ENCODE data around the gene MR1. TPM values are rescaled to one million over a fixed set of nuclear protein-coding genes. Genes with fewer than 3 reads are reported as not detected.

The MR1 gene
- total and polyA plus RNA-seq, 12 donors, result 3.9 to 36.1 (median 26.1) TPM

- no peak overlapping the region for H3K4me3 ChIP-seq
- H3K4me1 ChIP-seq (replicated peaks in 1 of 2), result peaks cover 6 to 62% of the 10 kb centered on the region in 2 donors
- H3K9me3 ChIP-seq (replicated peaks in 1 of 3), result no peaks in the 10 kb centered on the region
- intact Hi-C loops (cut with DNase I), result no loop called here
- no peaks in the 10 kb centered on the region for H3K36me3 ChIP-seq (replicated peaks in 1 of 2)
- TF ChIP-seq CTCF (IDR thresholded peaks at IDR 0.05) (no peak), POLR2A (IDR thresholded peaks at IDR 0.05) (no peak)
- H3K27ac ChIP-seq, result peak overlapping the region in 2 of 5 donors; percentile 23 to 77
- DNase-seq, result no peak
- WGBS, 4 donors, result 55 to 89% (median 79%) methylated on average over 7 of the region's 7 CpGs
- no peaks in the 10 kb centered on the region for H3K27me3 ChIP-seq
These were observed 63.5 kb downstream of the MR1 start for GRCh38 chr1:181097242-181097641.

DNA sequence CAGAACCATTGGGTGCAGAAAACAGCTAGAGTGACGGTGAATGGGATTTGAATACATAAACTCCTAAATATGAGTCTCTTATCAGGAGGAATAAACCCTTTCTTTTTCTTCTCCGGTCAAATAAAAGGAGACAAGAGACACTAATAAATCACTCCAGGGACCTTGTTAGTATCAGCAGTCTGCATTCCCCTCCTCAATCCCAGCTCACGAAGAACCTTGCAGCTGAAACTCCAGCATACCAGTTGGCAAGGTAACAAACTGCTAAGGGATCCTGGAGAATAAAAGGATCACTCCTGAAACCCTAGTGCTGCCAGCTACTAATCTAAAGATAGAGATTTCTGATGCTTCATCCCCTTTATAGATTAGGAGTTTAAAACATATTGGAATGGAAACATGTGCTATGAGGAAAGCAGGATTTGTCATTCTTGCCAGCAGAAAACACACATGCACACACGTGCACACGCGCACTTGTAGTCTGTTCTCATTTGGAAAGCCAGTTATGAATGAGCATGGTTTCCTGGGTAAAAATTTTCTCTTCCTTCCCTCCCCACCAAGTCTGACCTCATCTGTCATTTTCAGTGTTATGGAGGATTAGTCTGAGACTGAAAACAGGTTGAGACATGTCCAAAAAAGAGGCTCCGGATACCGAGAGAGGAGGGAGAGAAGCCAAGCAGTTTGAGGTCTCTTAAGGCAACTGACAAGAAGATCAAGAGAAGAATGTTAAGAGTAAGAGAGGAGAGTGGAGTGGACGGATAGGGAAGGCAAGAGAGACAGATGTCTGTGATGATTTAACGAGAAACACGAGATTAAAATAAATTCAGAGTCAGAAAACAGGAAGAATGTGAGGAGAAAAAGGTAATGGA lies 65.6 kb downstream of the MR1 start:
- H3K27me3 ChIP-seq, result no peaks in the 10 kb centered on the region
- 16 to 28% (median 22%) methylated on average over 11 of the region's 11 CpGs for WGBS, 4 donors
- DNase-seq, result no peak
- no peak overlapping the region for H3K4me3 ChIP-seq
- intact Hi-C loops (cut with DNase I), result no loop called here
- no peaks in the 10 kb centered on the region for H3K36me3 ChIP-seq (replicated peaks in 1 of 2)
- no peak for TF ChIP-seq POLR2A (IDR thresholded peaks at IDR 0.05)
- TF ChIP-seq CTCF (IDR thresholded peaks at IDR 0.05), result no peak
- H3K27ac ChIP-seq, result peak overlapping the region in 3 of 5 donors; percentile 21 to 49 (median 30)
- no peaks in the 10 kb centered on the region for H3K9me3 ChIP-seq (replicated peaks in 1 of 3)
- peaks cover 9 to 77% of the 10 kb centered on the region in 2 donors for H3K4me1 ChIP-seq (replicated peaks in 1 of 2)

DNA sequence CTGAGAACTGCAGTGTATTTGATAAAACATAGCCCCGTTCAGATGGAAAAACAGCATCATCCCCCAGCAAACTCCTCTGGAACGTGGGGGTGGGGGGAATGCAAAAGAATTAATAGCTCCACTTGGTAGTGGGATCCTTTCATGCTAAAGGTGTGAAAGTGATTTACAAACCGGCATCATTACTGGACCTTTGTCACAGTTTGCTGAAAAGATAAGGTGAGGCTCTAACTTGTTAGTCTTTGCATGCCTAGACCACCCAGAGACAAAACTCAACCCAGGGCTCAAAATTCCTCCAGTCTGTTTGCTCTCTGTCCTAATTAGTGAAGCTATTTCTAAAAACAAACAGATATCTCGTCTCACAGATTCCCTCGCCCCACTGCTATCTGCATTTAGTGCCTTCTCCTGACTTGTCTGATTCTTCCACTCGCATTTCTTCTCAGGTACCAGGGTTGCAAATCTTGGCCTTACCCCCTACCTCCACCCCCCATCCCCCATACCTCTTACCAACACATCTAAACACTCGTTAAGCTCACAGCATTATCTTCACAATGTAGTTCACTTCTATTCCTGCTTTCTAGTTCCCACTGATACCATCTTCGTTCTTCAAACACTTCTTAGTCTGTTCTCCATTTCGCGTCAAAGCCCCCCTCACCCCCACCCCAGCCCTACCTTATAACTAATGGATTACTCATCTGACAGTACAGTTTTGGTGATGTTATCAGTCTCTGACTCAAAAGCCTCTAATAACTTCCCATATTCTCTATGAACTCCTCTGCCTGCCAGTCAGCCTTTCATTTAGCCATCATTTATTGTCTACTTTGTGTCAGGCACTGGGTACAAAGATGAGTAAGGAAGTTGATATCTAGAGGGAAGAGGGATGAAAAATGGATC lies 66.5 kb downstream of the MR1 start:
- no peak overlapping the region for H3K4me3 ChIP-seq
- TF ChIP-seq CTCF (IDR thresholded peaks at IDR 0.05) (no peak), POLR2A (IDR thresholded peaks at IDR 0.05) (no peak)
- no peaks in the 10 kb centered on the region for H3K36me3 ChIP-seq (replicated peaks in 1 of 2)
- H3K27ac ChIP-seq, result peak overlapping the region in 3 of 5 donors; percentile 21 to 49 (median 30)
- intact Hi-C loops (cut with DNase I), result no loop called here
- no peaks in the 10 kb centered on the region for H3K9me3 ChIP-seq (replicated peaks in 1 of 3)
- no peak for DNase-seq
- 57 to 66% (median 59%) methylated on average over 10 of the region's 10 CpGs for WGBS, 4 donors
- H3K4me1 ChIP-seq (replicated peaks in 1 of 2), result peaks cover 13 to 78% of the 10 kb centered on the region in 2 donors
- H3K27me3 ChIP-seq, result no peaks in the 10 kb centered on the region

- peak overlapping the region in 1 of 5 donors; percentile 30 for H3K27ac ChIP-seq
- intact Hi-C loops (cut with DNase I), result no loop called here
- no peak for DNase-seq
- H3K9me3 ChIP-seq (replicated peaks in 1 of 3), result no peaks in the 10 kb centered on the region
- no peak overlapping the region for H3K4me3 ChIP-seq
- H3K36me3 ChIP-seq (replicated peaks in 1 of 2), result no peaks in the 10 kb centered on the region
- peaks cover 13 to 77% of the 10 kb centered on the region in 2 donors for H3K4me1 ChIP-seq (replicated peaks in 1 of 2)
- TF ChIP-seq CTCF (IDR thresholded peaks at IDR 0.05) (no peak), POLR2A (IDR thresholded peaks at IDR 0.05) (no peak)
- H3K27me3 ChIP-seq, result no peaks in the 10 kb centered on the region
- WGBS, 4 donors, result 82 to 92% (median 87%) methylated on average over 4 of the region's 4 CpGs
These were observed 67.2 kb downstream of the MR1 start for GRCh38 chr1:181100934-181101333.
